Endothelial cell of umbilical vein (primary cell): Measurements from ENCODE around the gene TCIRG1. TPM values are rescaled to one million over a fixed set of nuclear protein-coding genes. Genes with fewer than 3 reads are reported as not detected.

Source experiments
- BruUV-seq: library from RNA; stranded (reverse); fragments of 400-500 nt; replicated peaks from 2 replicates; lab custom pipeline; 2021; lab: Mats Ljungman, UMichigan
- CTCF ChIA-PET: fragments of 300-600, 350-600 bp; sonication (Branson Sonifier 250); formaldehyde crosslinking; loops from one replicate; lab custom pipeline; 2021; ENCODE audit warnings: antibody characterized with exemption, inconsistent platforms; lab: Charles Lee
- POLR2A ChIA-PET: fragments of 300-600, 350-600 bp; sonication (Branson Sonifier 250); formaldehyde crosslinking; loops from one replicate; lab custom pipeline; 2021; ENCODE audit warnings: antibody characterized with exemption, inconsistent platforms; lab: Charles Lee
- DNase-seq: peaks from one replicate; pipeline ENCODE4 v3.0.0-alpha.2; 2011; ENCODE audit warnings: low read depth, low spot score
- FAIRE-seq: peaks from 2 replicates; lab custom pipeline; 2011; peaks lifted over from hg19 to GRCh38; lab: Jason Lieb, UNC
- H2AFZ ChIP-seq: 2 replicates; pipeline ENCODE4 v1.6.0; 2012; ENCODE audit warnings: low read depth, low read length, control low read depth, inconsistent platforms
- H3K27ac ChIP-seq: 2 replicates; pipeline ENCODE4 v1.5.1; 2011; ENCODE audit warnings: low read depth, mild to moderate bottlenecking, control low read depth, low read length, moderate library complexity; ENCODE audit not compliant: insufficient read depth
- H3K27me3 ChIP-seq, 2 experiments: 2 replicates each; pipeline versions ENCODE4 v1.6.0 to v1.6.1; 2011; ENCODE audit warnings: low read length in 2 of 2, mixed read lengths in 1 of 2; ENCODE audit not compliant: control insufficient read depth in 2 of 2, insufficient read depth in 2 of 2
- H3K36me3 ChIP-seq, 2 experiments: 2 replicates in 1 of 2; 3 replicates in 1 of 2; pipeline ENCODE4 v1.5.1; 2011; ENCODE audit warnings: low read length in 2 of 2, mild to moderate bottlenecking in 1 of 2, moderate library complexity in 1 of 2; ENCODE audit not compliant: control insufficient read depth in 2 of 2, insufficient read depth in 2 of 2; ENCODE audit errors: extremely low read depth in 1 of 2
- H3K4me1 ChIP-seq: 3 replicates; pipeline ENCODE4 v1.5.1; 2011; ENCODE audit warnings: mild to moderate bottlenecking, low read length; ENCODE audit not compliant: control insufficient read depth, insufficient read depth; ENCODE audit errors: extremely low read depth
- H3K4me2 ChIP-seq: 2 replicates; pipeline ENCODE4 v1.6.1; 2011; ENCODE audit warnings: low read length, control low read depth, mixed read lengths; ENCODE audit not compliant: insufficient read depth
- H3K4me3 ChIP-seq, 3 experiments: fragments of 200-600 bp in 1 of 3; sonication (generic), shearing (Covaris generic) in 1 of 3; replicated peaks in 1 of 3; 2 replicates each; pipeline ENCODE4 v1.5.1; 2011 to 2016; ENCODE audit warnings: control low read depth in 3 of 3, low read length in 3 of 3, mild to moderate bottlenecking in 2 of 3, inconsistent platforms in 1 of 3, low read depth in 1 of 3, moderate library complexity in 1 of 3; ENCODE audit not compliant: insufficient read depth in 1 of 3
- H3K79me2 ChIP-seq: 2 replicates; pipeline ENCODE4 v1.6.0; 2012; ENCODE audit warnings: low read length, inconsistent platforms; ENCODE audit not compliant: control insufficient read depth, insufficient read depth
- H3K9ac ChIP-seq: replicated peaks from 2 replicates; pipeline ENCODE3; 2011; ENCODE audit warnings: low read length, control low read depth; ENCODE audit not compliant: insufficient read depth; ENCODE audit errors: extremely low read depth
- H3K9me1 ChIP-seq: replicated peaks from 3 replicates; pipeline ENCODE4 v1.6.0; 2011; ENCODE audit warnings: mild to moderate bottlenecking, low read length; ENCODE audit not compliant: control insufficient read depth, insufficient read depth; ENCODE audit errors: extremely low read depth
- H3K9me3 ChIP-seq: replicated peaks from 2 replicates; pipeline ENCODE4 v1.5.1; 2012; ENCODE audit warnings: low read length, inconsistent platforms; ENCODE audit not compliant: control insufficient read depth, insufficient read depth
- H4K20me1 ChIP-seq: replicated peaks from 2 replicates; pipeline ENCODE3; 2011; ENCODE audit warnings: mild to moderate bottlenecking, low read length; ENCODE audit not compliant: control insufficient read depth, insufficient read depth; ENCODE audit errors: extremely low read depth
- CTCF ChIP-seq, 2 donors: IDR thresholded peaks; 1 replicate in 1 of 2; 2 replicates in 1 of 2; pipeline ENCODE4 v1.5.1; 2011; ENCODE audit warnings: low read length in 2 of 2, mild to moderate bottlenecking in 2 of 2, moderate library complexity in 2 of 2, control low read depth in 1 of 2, inconsistent platforms in 1 of 2, low read depth in 1 of 2; ENCODE audit not compliant: insufficient read depth in 1 of 2; ENCODE audit errors: extremely low read depth in 1 of 2
- EZH2 ChIP-seq: IDR thresholded peaks from 2 replicates; pipeline ENCODE4 v1.6.1; 2012; ENCODE audit warnings: borderline replicate concordance, low read depth, mild to moderate bottlenecking, moderate library complexity, low read length, inconsistent platforms; ENCODE audit not compliant: severe bottlenecking
- FOS ChIP-seq: IDR thresholded peaks from 2 replicates; pipeline ENCODE4 v1.6.1; 2011; ENCODE audit warnings: mild to moderate bottlenecking, low read length, moderate library complexity, borderline replicate concordance; ENCODE audit not compliant: insufficient read depth
- GATA2 ChIP-seq: IDR thresholded peaks from 2 replicates; pipeline ENCODE4 v1.7.0; 2011; ENCODE audit warnings: low read depth, mild to moderate bottlenecking, moderate library complexity, mixed read lengths, low read length; ENCODE audit not compliant: insufficient read length, insufficient read depth
- JUN ChIP-seq: IDR thresholded peaks from 2 replicates; pipeline ENCODE4 v1.6.1; 2011; ENCODE audit warnings: borderline replicate concordance, low read depth; ENCODE audit not compliant: insufficient read length, insufficient read depth
- MAX ChIP-seq: IDR thresholded peaks from 2 replicates; pipeline ENCODE4 v1.6.1; 2011; ENCODE audit not compliant: insufficient read depth, insufficient read length
- MYC ChIP-seq: IDR thresholded peaks from one replicate; pipeline ENCODE4 v1.6.1; 2011; ENCODE audit warnings: mild to moderate bottlenecking, low read depth, low read length
- POLR2A ChIP-seq: IDR thresholded peaks from 2 replicates; pipeline ENCODE4 v1.6.1; 2012; ENCODE audit warnings: low read depth, mild to moderate bottlenecking, control low read depth, low read length
- POLR2AphosphoS5 ChIP-seq: IDR thresholded peaks from 2 replicates; pipeline ENCODE4 v1.6.1; 2012; ENCODE audit warnings: low read depth, mild to moderate bottlenecking, control low read depth, low read length, moderate library complexity; ENCODE audit not compliant: insufficient read depth
- dilution Hi-C: fragments of 300-500 bp; cut with MboI; formaldehyde crosslinking; loops from one replicate; pipeline ENCODE4 v1.15.0; 2019; ENCODE audit warnings: low sequenced_read_pairs; ENCODE audit not compliant: extremely low pct_ligation_motif_present
- intact Hi-C: fragments of 100-400 bp; cut with micrococcal nuclease; formaldehyde crosslinking; loops from one replicate; pipeline ENCODE4 v1.10.0; 2022
- polyA plus RNA-seq, 4 experiments: library from polyadenylated mRNA; depleted of rRNA in 3 of 4; stranded (reverse) in 3 of 4; unstranded in 1 of 4; fragments of >200 nt; gene quantifications; 2 replicates each; pipeline versions ENCODE4 v1.2.1 to v1.2.3, GENCODE V29; 2011 to 2012; ENCODE audit warnings: missing spikeins in 1 of 4
- total RNA-seq: library from RNA; stranded (reverse); gene quantifications from 2 replicates; pipeline ENCODE4 v1.2.3, GENCODE V29; 2021

Gene TCIRG1
- total and polyA plus RNA-seq, 2 donors (not counting 3 experiments of a cell fraction or from before 2014, with no cell fraction given), result 134 to 183 TPM

GRCh38 chr11:68047437-68048290 is 8.8 kb downstream of the TCIRG1 start:
- no peak for DNase-seq
- POLR2A ChIA-PET, result no interaction called here
- no peak overlapping the region for H3K9ac ChIP-seq

More at GRCh38 chr11:68047437-68048290, 8.8 kb downstream of the TCIRG1 start:
- no TSS peak for BruUV-seq
- TF ChIP-seq GATA2 (no peak), EZH2 (no peak), JUN (no peak), MAX (no peak), MYC (no peak), POLR2A (no peak), FOS (no peak), POLR2AphosphoS5 (no peak), CTCF (IDR thresholded peaks at IDR 0.05; ENCODE audit: extremely low read depth in 1 of 2, insufficient read depth in 1 of 2, low read depth in 1 of 2, low read length in 2 of 2) (no peak)
- H3K36me3 ChIP-seq, result peaks cover 4 to 59% of the 10 kb centered on the region in 2 experiments
- no peaks in the 10 kb centered on the region for H3K9me3 ChIP-seq
- H3K4me2 ChIP-seq, result no peak overlapping the region
- FAIRE-seq, result no peak
- no peaks in the 10 kb centered on the region for H3K27me3 ChIP-seq
- dilution Hi-C loops, result no loop called here
- H3K27ac ChIP-seq, result no peak overlapping the region
- no peaks in the 10 kb centered on the region for H4K20me1 ChIP-seq
- intact Hi-C loops, result no loop called here
- no peak overlapping the region for H3K4me3 ChIP-seq
- no peak overlapping the region for H2AFZ ChIP-seq
- no peaks in the 10 kb centered on the region for H3K4me1 ChIP-seq
- H3K79me2 ChIP-seq, result no peaks in the 10 kb centered on the region
- CTCF ChIA-PET, result no interaction called here
- no peaks in the 10 kb centered on the region for H3K9me1 ChIP-seq
